GM18858 (cell line): ENCODE data around the gene PIGZ.

Experiments used
- ATAC-seq: cut with Tn5 transposase; IDR thresholded peaks from one replicate; pipeline ENCODE4 v1.9.1; 2021; ENCODE audit not compliant: unreplicated experiment

PIGZ gene

DNA sequence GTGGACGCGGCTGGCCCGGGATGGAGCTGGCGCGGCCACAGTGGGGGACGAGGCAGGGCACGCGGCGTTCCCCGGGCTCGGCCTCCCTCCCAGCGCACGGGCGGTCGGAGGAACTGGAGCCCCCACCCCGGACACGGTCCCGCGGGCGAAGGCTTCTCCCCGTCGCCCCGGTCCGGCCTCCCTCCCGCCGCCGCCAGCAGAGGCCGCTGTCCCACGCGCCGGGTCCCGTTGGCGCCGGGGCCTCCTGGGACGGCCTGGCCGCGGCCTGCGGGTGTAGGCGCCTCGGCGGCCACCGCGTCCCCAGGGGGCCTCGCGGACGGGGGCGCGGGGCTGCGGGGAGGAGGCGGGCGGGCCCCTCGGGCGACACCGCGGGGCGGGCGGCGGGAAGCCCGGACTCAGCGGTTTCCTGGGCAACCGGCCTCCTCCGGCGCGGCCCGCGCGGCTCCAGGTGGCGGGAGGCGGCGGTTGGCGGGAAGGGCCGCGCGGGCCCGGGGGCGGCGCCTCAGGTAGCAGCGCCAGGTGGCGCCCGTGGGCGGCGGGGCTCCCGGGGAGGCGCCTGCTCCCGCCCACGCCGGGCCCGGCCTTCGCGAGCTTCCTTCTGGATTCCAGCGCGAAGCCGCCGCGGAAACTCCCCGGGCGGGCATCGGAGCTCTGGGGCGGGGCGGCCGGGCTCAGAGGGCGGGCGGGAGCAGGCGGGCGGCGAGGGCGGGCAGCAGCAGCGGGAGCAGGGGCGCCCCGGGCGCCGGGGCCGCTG, 34.2 kb upstream of the PIGZ start:
- peak; percentile 72 for ATAC-seq

DNA sequence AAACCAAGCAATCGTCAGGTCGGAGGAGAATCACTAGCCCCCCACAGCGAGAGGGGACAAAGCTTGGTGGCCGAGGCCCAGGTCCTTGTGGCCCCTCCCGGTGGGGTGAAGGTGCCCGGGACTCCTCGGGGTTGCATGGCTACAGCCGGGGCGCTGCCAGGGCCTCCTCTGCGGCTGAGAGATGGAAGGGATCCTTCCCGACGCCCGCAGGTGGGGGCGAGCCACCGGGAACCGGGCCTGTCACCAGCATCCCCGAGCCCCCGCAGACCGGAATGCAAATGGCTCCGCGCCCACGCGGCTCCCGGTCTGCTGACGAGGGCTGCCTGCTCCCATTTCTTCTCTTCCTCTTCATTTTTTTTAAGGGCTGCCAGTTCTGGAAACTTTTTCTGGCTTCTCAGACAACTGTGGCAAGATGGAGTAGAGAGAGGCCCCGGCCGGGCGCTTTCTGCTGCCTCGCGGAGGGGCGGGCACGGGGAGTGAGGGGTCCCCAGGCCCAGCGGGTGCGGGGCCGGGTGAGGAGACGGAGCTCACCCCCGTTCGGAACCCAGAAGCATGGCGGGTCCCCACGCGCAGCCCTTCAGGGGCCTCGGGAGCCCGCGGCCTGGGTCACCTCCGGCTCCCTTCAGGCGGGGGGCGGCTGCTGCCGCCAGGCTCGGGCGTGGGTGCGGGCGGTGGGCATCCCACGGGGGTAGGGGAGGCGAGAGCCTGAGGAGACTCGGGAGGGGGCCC, 33.5 kb upstream of the PIGZ start:
- ATAC-seq, result no peak

DNA sequence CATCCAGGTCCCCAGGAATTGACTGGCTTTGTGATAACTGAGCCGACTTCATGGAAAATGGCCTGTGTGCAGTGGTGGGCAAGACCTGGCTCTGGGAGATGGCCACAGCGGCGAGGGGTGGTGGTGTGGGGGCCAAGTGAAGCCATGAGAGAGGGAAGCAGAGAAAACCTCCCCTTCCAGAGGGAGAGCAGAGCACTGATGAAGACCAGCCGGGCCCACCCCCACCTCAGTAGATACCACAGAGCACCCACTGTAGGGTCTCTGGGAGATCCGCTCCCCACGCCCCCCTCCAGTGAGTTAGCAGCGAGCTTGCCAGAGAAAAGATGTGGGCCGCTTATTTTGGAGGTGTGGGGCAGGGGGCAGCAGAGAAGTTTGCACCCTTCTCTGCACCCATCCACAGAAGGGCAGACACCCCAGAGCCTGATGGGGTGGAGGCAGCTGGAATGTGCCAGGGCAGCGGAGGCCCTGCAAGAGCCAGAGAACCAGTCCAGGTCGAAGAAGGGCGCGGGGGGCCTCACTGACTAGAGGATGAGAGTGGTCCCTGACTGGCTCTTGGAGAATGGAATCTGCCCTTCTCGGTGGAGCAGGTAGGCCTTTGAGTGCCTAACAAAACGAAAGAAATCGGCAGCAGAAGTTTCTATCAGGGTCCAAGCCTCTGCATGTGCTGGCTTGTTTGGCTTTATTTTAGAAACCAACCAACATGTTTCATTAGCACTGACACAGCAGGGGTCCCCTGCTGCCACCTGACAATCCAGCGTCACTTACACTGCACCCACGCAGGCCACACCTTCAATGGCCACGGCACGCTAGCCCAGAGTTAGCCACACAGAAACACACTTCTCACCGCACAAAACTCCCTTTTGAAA, 32.7 kb upstream of the PIGZ start:
- ATAC-seq, result no peak

DNA sequence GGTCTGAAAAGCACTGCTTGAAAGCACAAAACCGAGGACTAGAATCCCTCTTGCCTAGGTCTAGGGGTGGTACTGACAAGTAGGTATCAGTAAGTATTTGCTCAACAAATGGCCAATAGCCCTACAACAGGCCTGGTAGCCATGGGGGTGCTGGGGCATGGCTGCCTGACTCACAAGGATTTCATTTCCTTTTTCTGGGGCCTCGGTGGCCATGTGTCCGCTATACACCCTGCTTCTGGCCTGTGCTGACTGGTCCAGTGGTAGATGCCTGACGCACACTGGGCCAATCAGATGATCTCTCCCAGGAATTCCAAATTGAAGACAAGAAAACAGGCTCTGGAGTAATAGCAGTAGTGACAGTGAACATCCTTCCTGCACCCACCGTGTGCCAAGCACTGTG, 31.6 kb upstream of the PIGZ start:
- ATAC-seq, result no peak

DNA sequence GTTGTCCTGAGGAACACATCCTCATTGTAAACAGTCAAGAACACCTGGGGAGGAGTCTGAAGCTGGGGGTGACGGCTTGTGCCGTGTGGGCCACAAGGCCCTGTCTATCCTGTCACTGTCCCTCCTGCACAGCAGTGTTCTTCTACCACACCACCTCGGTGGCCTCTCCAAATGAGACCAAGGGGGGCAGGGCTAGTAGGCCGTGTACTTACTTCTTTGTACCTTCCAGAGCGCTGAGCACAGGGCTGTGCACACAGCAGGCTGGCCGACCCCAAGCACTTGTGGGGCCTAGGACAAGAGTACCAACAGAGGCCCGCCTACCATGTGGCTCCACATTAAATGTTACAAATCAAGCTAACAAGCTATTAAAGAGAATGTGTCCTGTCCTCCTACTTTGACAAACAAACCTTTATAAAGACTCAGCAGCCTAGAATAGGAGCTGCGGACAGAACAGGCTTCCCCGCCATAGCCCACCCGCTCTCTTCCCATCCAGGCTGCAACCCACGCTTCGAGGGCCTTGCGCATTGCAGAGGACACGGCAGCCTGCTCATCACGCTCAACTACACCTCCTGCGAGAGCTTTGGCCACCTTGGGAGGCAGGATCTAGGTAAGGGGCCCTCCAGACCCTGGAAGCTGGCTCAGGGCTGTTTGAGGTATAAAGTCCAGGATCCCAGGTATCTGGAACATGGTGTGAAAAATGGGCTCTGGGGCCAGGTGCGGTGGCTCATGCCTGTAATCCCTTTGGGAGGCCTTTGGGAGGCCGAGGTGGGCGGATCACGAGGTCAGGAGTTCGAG, 30.5 kb upstream of the PIGZ start:
- ATAC-seq, result no peak

DNA sequence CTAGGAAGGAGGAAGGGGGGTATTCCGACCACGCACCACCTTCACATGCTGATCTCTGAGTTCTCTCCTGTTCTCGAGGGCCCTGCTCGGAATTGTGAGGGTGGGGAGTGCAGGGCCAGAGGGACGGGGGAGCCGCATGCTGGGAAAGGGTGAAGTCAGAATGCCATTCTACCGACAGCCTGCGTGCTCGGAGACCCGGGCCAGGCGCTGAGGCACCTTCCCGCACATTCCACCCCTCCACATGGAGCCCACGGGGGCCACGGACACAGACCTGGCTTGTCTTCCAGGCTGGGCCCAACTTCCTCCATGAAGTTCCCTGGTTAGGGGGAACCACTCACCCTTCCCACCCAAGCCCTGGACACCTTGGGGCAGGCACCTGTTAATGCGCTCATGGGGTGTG, 28.7 kb upstream of the PIGZ start:
- ATAC-seq, result no peak

DNA sequence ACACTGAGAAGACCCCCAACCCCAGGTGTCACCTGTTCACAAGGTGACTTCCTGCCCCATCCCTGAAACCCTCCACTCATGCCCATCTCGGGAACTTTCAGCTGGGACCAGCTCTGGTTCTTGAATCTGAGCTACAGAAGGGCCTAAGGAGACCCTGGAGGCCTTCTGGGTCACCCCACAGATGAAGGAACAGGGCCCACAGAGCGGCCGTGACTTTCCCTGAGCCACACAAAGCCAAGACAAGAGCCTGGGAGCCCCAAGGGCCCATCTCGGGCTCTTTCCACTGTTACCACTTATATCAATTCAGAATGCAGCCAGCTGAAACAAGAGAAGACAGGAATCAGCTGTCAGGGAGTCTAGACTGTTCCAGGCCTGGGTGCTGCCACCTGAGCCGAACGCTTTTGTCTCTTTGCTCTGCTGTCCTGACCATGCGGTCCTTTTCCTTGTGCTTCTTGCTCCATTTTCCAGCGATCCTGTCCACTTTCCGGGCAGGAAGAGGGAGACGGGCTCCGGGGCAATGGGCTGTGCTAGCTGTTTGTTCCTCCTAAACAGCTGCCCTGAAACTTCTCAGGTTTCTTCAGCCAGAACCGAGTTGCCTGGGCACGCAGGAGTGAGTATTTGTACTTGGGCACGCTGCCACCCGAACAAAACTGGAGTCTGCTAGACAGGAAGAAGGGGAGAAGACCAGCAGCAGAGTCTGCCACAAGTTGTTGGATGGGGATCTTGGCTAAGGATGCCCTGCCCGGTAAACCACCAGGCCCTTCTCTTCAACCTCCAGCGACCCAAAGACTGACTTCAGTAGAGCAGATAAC, 28.0 kb upstream of the PIGZ start:
- no peak for ATAC-seq

DNA sequence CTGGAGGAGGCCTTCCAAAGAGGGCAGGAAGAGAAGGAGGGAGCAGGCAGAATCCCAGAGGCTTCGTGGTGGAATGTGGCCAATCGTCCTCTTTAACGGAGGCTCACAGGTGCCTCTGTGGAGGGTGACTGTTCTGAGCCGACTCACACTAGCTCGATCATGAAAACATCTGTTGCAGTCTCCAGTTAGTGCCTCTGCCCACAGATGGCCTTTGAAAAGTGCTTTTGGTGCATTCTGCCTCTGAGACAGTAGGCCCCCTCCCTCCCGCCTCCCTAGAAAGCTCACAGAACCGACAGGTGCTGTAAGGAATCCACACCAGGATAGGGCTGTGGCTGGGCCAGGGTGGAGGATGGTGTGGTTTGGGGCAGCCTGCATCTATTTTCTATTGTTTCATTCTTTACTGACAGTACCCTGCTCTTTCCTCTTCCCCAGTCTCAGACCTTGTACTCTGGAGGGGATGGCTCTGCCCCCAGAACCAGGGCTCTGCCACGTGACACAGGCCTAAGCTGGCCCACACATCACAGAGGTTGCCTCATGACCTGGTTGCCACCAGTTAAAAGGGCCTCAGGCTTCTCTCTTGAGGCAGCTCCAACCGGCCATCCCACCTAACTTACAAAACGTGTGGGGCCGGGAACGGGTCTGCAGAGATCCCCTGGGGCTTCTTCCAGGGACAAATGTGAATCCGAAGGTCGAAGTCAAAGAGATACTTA, 27.2 kb upstream of the PIGZ start:
- no peak for ATAC-seq

DNA sequence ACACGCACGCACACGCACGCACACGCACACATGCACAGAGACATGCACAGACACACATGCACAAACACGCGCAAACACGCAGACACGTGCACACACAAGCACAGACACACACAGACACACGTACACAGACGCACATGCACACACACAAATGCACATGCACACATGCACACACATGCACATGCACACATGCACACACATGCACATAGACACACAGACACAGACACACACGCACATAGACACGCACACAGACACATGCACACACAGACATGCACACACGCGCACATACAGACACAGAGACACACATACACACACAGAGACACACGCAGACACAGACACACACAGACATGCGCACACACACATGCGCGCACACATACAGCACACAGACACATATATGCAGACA, 26.4 kb upstream of the PIGZ start:
- no peak for ATAC-seq

DNA sequence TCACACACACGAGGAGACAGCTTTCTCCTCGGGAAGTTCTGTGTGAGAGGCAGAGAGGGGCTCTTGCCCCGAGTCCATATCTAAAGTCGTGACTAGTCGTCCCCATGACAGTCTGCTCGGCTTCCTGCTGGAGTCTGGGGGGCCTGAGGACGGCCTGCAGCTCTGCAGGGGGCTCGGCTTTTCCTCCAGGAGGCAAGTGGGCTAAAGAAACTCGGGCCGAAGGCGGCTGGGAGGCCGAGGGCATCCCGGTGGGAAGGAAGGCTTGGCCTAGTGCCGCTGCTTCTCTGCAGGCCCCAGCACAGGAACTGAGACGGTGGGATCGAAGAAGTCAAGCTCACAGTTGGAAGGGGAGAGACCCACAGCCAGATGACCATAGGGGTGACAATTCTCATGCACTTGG, 25.4 kb upstream of the PIGZ start:
- no peak for ATAC-seq

DNA sequence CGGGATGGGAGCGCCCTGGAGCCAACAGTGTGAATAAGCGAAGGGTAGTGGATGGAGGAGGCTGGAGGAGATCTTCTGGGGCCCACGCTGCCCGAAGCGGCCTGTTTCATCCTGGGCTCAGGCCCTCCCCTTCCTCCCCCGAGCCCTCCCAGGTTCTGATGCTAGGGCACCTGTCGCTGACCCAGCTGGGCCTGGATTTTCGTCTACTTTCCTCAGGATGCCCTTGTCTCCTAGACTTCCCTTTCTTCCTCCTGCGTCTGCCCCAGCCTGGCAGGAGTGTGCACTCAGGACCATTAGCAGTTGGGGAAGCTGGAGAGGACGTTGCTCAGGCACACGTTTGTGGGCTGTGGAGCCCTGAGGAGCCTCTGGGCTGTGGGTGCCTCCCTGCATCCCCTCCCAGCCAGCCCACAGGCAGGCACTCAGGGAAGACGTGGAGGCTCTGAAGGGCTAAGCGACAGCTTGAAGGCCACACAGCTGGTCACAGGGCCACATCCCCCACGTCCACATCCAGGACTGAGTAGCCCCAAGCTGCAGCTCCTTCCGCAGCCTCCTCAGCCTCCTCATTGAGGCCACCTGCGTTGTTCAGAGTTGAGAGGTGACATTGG, 23.9 kb upstream of the PIGZ start:
- no peak for ATAC-seq

DNA sequence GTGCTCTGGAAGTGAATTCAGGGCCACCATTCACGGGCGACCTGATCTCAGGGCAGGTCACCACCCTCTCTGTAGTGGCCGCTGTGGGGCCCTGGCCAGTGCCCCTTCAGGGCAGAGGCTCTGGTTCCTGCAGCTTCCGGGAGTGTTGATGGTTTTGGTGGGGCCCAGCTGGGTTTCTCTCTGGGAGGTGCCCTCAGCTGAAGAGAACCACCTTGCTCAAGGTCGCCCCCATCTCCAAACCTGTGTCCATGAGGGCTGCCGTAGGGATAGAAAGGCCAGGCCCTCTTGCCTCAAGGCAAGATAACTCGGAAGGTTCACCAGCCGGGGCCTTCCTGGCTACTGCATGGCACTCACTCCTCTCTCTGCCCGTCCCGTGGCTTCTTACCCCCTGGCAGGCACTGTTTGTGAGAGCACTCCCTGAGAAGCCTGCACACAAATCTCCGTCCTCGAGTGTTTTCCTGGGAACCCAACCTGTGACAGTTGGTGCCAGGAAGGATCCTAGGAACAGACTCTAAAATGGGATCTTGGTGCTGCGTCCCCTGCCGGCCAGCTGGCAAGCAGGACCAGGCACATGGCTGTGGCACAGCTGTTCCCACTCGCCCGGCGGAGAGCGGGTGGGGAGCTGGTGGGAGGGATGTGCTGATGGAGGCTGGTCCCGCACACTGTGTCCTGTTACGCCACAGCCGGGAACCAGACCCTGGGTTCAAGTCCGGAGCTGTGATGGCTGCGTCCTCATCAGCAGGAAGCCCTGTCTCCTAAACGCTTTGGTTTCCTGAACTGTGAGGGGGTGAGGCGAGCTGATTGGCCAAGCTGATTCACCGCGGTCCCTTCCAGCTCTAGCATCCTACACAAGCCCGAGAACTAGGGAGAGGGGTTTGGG, 23.2 kb upstream of the PIGZ start:
- no peak for ATAC-seq

DNA sequence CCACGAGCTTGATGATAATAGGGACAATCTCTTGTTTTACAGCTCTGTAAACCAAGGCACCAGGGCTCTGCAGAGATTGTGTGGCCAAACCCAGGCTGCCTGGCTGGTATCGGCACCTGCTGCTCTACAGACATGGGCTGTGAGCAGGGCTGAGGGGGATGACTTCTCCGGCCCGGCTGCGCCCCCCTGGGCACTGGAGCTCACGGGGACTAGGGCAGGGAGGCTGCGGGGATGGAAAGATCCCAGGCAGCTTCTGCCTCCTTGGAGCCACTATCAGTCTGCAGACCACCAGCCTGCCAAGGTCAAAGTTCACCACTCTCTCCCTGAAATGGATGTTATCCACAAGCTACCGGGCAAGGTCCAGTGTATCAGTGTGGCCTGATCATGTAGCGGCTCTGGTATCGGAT, 22.0 kb upstream of the PIGZ start:
- ATAC-seq, result no peak

DNA sequence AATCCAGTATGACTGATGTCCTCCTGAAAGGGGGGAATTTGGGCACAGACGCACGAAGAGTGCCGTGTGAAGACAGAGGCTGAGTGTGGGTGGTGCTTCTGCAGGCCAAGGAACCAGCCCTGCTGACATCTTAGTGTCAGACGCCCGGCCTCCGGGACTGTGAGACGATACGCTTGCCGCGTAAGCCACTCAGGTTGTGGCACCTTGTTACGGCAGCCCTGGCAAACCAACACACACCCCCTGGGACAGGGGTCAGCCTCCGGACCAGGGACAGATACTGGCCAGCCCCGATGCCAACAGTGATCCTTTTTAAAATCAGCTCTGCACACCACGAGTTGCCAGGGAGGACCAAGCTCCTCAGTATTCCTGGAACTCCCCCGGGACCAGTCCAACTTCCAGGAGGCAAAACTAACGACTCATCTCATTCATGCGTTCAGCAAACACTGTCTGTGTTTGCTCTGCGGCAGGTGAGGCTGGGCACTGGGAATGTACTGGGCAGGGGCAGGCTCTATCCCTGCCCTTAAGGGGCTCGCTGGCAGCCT, 21.2 kb upstream of the PIGZ start:
- ATAC-seq, result no peak

DNA sequence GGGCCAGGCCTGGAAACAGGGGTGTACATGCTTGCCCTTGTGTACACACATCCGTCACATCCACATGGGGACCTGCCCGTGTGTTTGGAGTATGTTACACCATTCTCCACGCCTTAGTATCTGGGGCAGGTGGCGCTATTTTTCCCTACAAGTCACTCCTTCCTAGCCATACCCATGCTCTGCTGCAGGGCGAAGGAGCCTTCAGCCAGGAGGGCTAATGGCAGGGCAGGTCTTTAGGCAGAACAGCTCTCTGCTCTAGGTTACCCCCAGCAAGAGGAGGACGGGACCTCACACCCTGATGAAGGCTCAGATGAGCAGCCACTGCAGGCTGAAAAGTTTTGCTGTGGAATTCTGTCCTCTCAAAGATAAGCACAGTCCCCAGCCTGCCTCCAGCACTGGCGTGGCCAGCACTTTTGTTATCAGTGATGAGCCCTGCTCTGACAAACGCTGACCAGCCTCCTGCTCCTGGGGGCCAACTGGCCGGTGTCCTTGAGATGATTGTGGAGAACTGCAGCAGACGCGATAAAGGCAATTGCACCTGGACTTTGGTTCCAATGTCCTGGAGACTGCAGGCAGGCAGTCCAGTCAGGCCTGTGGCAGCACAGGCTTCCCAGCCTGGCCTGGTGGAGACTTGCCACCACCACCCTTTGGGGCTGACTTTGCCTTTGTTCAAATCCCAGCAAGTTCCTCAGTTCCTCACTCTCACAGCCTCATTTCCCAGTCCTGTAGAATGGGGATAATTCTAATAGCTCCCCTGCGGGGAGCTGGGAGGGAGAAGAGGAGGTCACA, 19.8 kb upstream of the PIGZ start:
- ATAC-seq, result no peak

DNA sequence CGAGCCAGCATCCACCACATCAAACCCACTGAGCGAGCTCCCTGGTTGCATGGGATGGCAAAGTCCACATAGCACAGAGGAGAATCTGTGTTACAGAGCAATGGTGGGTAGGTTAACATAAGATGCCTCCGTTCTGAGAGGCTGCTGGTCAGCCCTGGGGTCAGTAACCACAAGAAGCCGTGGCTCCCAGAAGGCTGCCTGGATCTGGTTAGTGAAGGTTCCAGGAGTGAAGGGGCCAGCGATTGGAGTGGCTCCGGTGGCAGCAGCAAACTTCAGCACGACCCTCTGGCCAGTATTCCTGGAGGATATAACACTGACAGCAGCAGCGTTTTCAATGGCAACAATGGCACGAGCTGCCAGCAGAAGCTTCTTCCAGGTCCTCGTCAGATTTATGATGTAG, 18.4 kb upstream of the PIGZ start:
- ATAC-seq, result no peak
